Left lung (tissue), 10 donors: Measurements from ENCODE around the gene C2orf49. TPM values are rescaled to one million over a fixed set of nuclear protein-coding genes. Genes with fewer than 3 reads are reported as not detected.

Experiments
- ATAC-seq: fragments of 200-7000 bp; cut with Tn5 transposase; one replicate; pipeline ENCODE4 v1.9.1; 2020; ENCODE audit warnings: moderate library complexity
- DNase-seq, 4 donors: peaks; one replicate each; pipeline ENCODE4 v3.0.0-alpha.2; 2013 to 2020
- H3K27ac ChIP-seq, 2 donors: fragments of 200-600 bp; sonication (generic) in 1 of 2; one replicate each; pipeline versions ENCODE4 v1.5.0 to v1.8.0; 2020 to 2021
- H3K27me3 ChIP-seq, 2 donors: fragments of 200-600 bp; sonication (generic) in 1 of 2; one replicate each; pipeline versions ENCODE4 v1.5.0 to v1.8.0; 2020 to 2021
- H3K36me3 ChIP-seq, 2 donors: fragments of 200-600 bp; sonication (generic) in 1 of 2; one replicate each; pipeline versions ENCODE4 v1.5.0 to v1.8.0; 2020 to 2021
- H3K4me1 ChIP-seq, 2 donors: fragments of 200-600 bp; one replicate each; pipeline ENCODE4 v1.8.0; 2021
- H3K4me3 ChIP-seq, 2 donors: fragments of 200-600 bp; sonication (generic) in 1 of 2; one replicate each; pipeline versions ENCODE4 v1.5.0 to v1.8.0; 2020 to 2021; ENCODE audit warnings: mild to moderate bottlenecking in 1 of 2
- H3K9me3 ChIP-seq, 2 donors: fragments of 200-600 bp; sonication (generic) in 1 of 2; one replicate each; pipeline versions ENCODE4 v1.5.0 to v1.8.0; 2020 to 2021
- CTCF ChIP-seq, 2 donors: fragments of 200-600 bp; sonication (generic) in 1 of 2; IDR thresholded peaks; one replicate each; pipeline versions ENCODE4 v1.5.0 to v1.8.0; 2021; ENCODE audit warnings: antibody characterized with exemption in 2 of 2
- intact Hi-C, 2 donors: fragments of 100-400 bp; cut with DNase I; formaldehyde crosslinking; loops; one replicate each; pipeline versions ENCODE4 v1.11.2 to v1.14.2; 2022
- polyA plus RNA-seq, 6 donors: library from polyadenylated mRNA; unstranded; fragments of 120-200 nt; gene quantifications; one replicate each; pipeline ENCODE4 v1.2.1, GENCODE V29; 2013; ENCODE audit not compliant: insufficient read length in 6 of 6
- total RNA-seq, 2 donors: library from RNA; stranded (reverse); fragmentation: NEBNext Ultra II Directional; extraction: Animal tissue kit (Norgen Biotek cat#: 25700); gene quantifications; one replicate each; pipeline ENCODE4 v1.2.1, GENCODE V29; 2021
- donor health status: DM: no; HTN: yes; CAD: no.
- donor health status: DM: no; HTN: no; CAD: no.

C2orf49 gene
- total and polyA plus RNA-seq, 8 donors: 15.7 to 29.8 (median 25.3) TPM

GRCh38 chr2:105291981-105292380 lies 45.4 kb upstream of the C2orf49 start:
- Histone ChIP-seq H3K36me3 (peaks cover 0 to 81% of the 10 kb centered on the region in 2 donors), H3K27me3 (no peaks in the 10 kb centered on the region), H3K4me3 (no peak overlapping the region), H3K27ac (no peak overlapping the region), H3K4me1 (no peaks in the 10 kb centered on the region), H3K9me3 (no peaks in the 10 kb centered on the region)
- no peak for TF ChIP-seq CTCF (IDR thresholded peaks at IDR 0.05)
- ATAC-seq: no peak
- intact Hi-C loops: no loop called here
- no peak for DNase-seq

GRCh38 chr2:105294046-105294445 lies 43.3 kb upstream of the C2orf49 start:
- no peak for ATAC-seq
- intact Hi-C loops: no loop called here
- Histone ChIP-seq H3K27me3 (no peaks in the 10 kb centered on the region), H3K9me3 (no peaks in the 10 kb centered on the region), H3K4me1 (no peaks in the 10 kb centered on the region), H3K27ac (no peak overlapping the region), H3K4me3 (no peak overlapping the region), H3K36me3 (peaks cover 0 to 95% of the 10 kb centered on the region in 2 donors)
- DNase-seq: no peak
- no peak for TF ChIP-seq CTCF (IDR thresholded peaks at IDR 0.05)

GRCh38 chr2:105294844-105295481 lies 42.4 kb upstream of the C2orf49 start:
- H3K36me3 ChIP-seq: peaks cover 0 to 90% of the 10 kb centered on the region in 2 donors
- peak in 1 of 2 donors; percentile 21 for TF ChIP-seq CTCF (IDR thresholded peaks at IDR 0.05)

GRCh38 chr2:105296017-105296611 lies 41.2 kb upstream of the C2orf49 start:
- Histone ChIP-seq H3K27ac (no peak overlapping the region), H3K4me3 (no peak overlapping the region), H3K4me1 (no peaks in the 10 kb centered on the region), H3K36me3 (peaks cover 0 to 81% of the 10 kb centered on the region in 2 donors), H3K9me3 (no peaks in the 10 kb centered on the region), H3K27me3 (no peaks in the 10 kb centered on the region)
- DNase-seq (no peak), ATAC-seq (no peak)
- no peak for TF ChIP-seq CTCF (IDR thresholded peaks at IDR 0.05)
- intact Hi-C loops: no loop called here

More at GRCh38 chr2:105294844-105295481, 42.4 kb upstream of the C2orf49 start:
- Histone ChIP-seq H3K9me3 (no peaks in the 10 kb centered on the region), H3K4me3 (no peak overlapping the region), H3K27ac (no peak overlapping the region), H3K4me1 (no peaks in the 10 kb centered on the region), H3K27me3 (no peaks in the 10 kb centered on the region)
- intact Hi-C loops: no loop called here
- ATAC-seq: peak; percentile 66
- DNase-seq: peak in 2 of 4 donors; percentile 19 to 42

GRCh38 chr2:105297216-105297615 lies 40.1 kb upstream of the C2orf49 start:
- TF ChIP-seq CTCF (IDR thresholded peaks at IDR 0.05): no peak
- Histone ChIP-seq H3K27ac (no peak overlapping the region), H3K4me1 (no peaks in the 10 kb centered on the region), H3K36me3 (peaks cover 0 to 70% of the 10 kb centered on the region in 2 donors), H3K4me3 (no peak overlapping the region), H3K27me3 (no peaks in the 10 kb centered on the region), H3K9me3 (no peaks in the 10 kb centered on the region)
- no peak for DNase-seq
- no peak for ATAC-seq
- intact Hi-C loops: no loop called here
